CD14-positive monocyte (primary cell): ENCODE results near the gene FKBP5. TPM values are rescaled to one million over a fixed set of nuclear protein-coding genes. Genes with fewer than 3 reads are reported as not detected.
A peak's percentile ranks its signal among the peaks of the same experiment; 100 is the strongest.

Source experiments
- DNase-seq, 3 donors: peaks; one replicate each; pipeline ENCODE4 v3.0.0-alpha.2; 2011 to 2022
- H2AFZ ChIP-seq: 2 replicates; pipeline ENCODE4 v1.6.0; 2012; ENCODE audit warnings: mild to moderate bottlenecking, low read depth, low read length, inconsistent platforms; ENCODE audit not compliant: insufficient read depth, poor library complexity, severe bottlenecking
- H3K27ac ChIP-seq, 2 donors: 1 replicate in 1 of 2; 2 replicates in 1 of 2; pipeline ENCODE4 v1.5.1; 2012 to 2013; ENCODE audit warnings: low read length in 2 of 2, control low read depth in 1 of 2, inconsistent platforms in 1 of 2, low read depth in 1 of 2, mild to moderate bottlenecking in 1 of 2
- H3K27me3 ChIP-seq, 2 donors: one replicate each; pipeline versions ENCODE4 v1.6.0 to v1.6.1; 2011 to 2013; ENCODE audit warnings: low read length in 2 of 2; ENCODE audit not compliant: control insufficient read depth in 2 of 2, insufficient read depth in 2 of 2
- H3K36me3 ChIP-seq, 2 donors: replicated peaks in 1 of 2; 1 replicate in 1 of 2; 2 replicates in 1 of 2; pipeline versions ENCODE4 v1.5.1 to v1.6.1; 2012 to 2013; ENCODE audit warnings: low read length in 2 of 2, control low read depth in 1 of 2, inconsistent platforms in 1 of 2, mild to moderate bottlenecking in 1 of 2; ENCODE audit not compliant: insufficient read depth in 2 of 2, control insufficient read depth in 1 of 2
- H3K4me1 ChIP-seq, 2 donors: 1 replicate in 1 of 2; 2 replicates in 1 of 2; pipeline versions ENCODE4 v1.5.1 to v1.6.1; 2012 to 2013; ENCODE audit warnings: low read length in 2 of 2, control low read depth in 1 of 2, inconsistent platforms in 1 of 2, mild to moderate bottlenecking in 1 of 2, moderate library complexity in 1 of 2; ENCODE audit not compliant: insufficient read depth in 2 of 2, control insufficient read depth in 1 of 2
- H3K4me2 ChIP-seq: replicated peaks from 2 replicates; pipeline ENCODE3; 2012; ENCODE audit warnings: low read length, moderate library complexity, mild to moderate bottlenecking; ENCODE audit not compliant: poor library complexity, severe bottlenecking; ENCODE audit errors: extremely low read depth
- H3K4me3 ChIP-seq, 3 experiments: fragments of 200-600 bp in 1 of 3; sonication (generic) in 1 of 3; replicated peaks in 1 of 3; 1 replicate in 2 of 3; 2 replicates in 1 of 3; pipeline ENCODE4 v1.5.1; 2011 to 2013; ENCODE audit warnings: low read length in 3 of 3, mild to moderate bottlenecking in 3 of 3, control low read depth in 2 of 3, low read depth in 2 of 3, inconsistent platforms in 1 of 3, moderate library complexity in 1 of 3
- H3K79me2 ChIP-seq: 2 replicates; pipeline ENCODE4 v1.6.0; 2012; ENCODE audit warnings: mild to moderate bottlenecking, control low read depth, inconsistent platforms, low read length, moderate library complexity; ENCODE audit not compliant: insufficient read depth
- H3K9ac ChIP-seq: 2 replicates; pipeline ENCODE4 v1.6.0; 2017; ENCODE audit warnings: low read length, mild to moderate bottlenecking; ENCODE audit not compliant: insufficient read depth, poor library complexity, severe bottlenecking
- H3K9me3 ChIP-seq, 2 donors: replicated peaks in 1 of 2; 1 replicate in 1 of 2; 2 replicates in 1 of 2; pipeline versions ENCODE4 v1.5.1 to v1.6.1; 2012 to 2013; ENCODE audit warnings: low read length in 2 of 2, control low read depth in 1 of 2; ENCODE audit not compliant: control insufficient read depth in 1 of 2, insufficient read depth in 1 of 2
- H4K20me1 ChIP-seq: 2 replicates; pipeline ENCODE4 v1.6.0; 2012; ENCODE audit warnings: mild to moderate bottlenecking, low read length, control low read depth, moderate library complexity; ENCODE audit not compliant: insufficient read depth
- H3K27ac Mint-ChIP-seq, 7 donors: one replicate each; pipeline ENCODE4 v1.8.0; 2020; ENCODE audit warnings: mild to moderate bottlenecking in 7 of 7, mixed read lengths in 7 of 7, moderate library complexity in 6 of 7, inconsistent platforms in 2 of 7
- H3K27me3 Mint-ChIP-seq, 3 donors: one replicate each; pipeline ENCODE4 v1.8.0; 2021 to 2022; ENCODE audit warnings: low read depth in 3 of 3, mild to moderate bottlenecking in 3 of 3, mixed read lengths in 3 of 3, moderate library complexity in 3 of 3, inconsistent platforms in 1 of 3
- H3K36me3 Mint-ChIP-seq, 2 donors: one replicate each; pipeline ENCODE4 v1.8.0; 2020; ENCODE audit warnings: mixed read lengths in 2 of 2, inconsistent platforms in 1 of 2, mild to moderate bottlenecking in 1 of 2
- H3K4me1 Mint-ChIP-seq: one replicate; pipeline ENCODE4 v1.8.0; 2020; ENCODE audit warnings: mild to moderate bottlenecking, mixed read lengths
- H3K4me3 Mint-ChIP-seq, 2 donors: one replicate each; pipeline ENCODE4 v1.8.0; 2020; ENCODE audit warnings: mild to moderate bottlenecking in 2 of 2, mixed read lengths in 2 of 2, moderate library complexity in 1 of 2
- H3K9me3 Mint-ChIP-seq, 7 donors: one replicate each; pipeline ENCODE4 v1.8.0; 2020 to 2022; ENCODE audit warnings: mixed read lengths in 7 of 7, mild to moderate bottlenecking in 6 of 7, moderate library complexity in 6 of 7, inconsistent platforms in 2 of 7
- CTCF ChIP-seq: fragments of 200-600 bp; IDR thresholded peaks from one replicate; pipeline ENCODE4 v1.8.0; 2022; ENCODE audit warnings: antibody characterized with exemption, mild to moderate bottlenecking
- WGBS: methylation state at CpG from one replicate; pipeline ENCODE4 v1.1.5; 2013; ENCODE audit warnings: missing lambda C conversion rate; ENCODE audit not compliant: insufficient coverage; 5-methylcytosine and 5-hydroxymethylcytosine counted together
- intact Hi-C, 2 donors: fragments of 100-400 bp; cut with micrococcal nuclease; formaldehyde crosslinking; loops; one replicate each; pipeline versions ENCODE4 v1.15.0 to v1.15.1; 2023
- polyA plus RNA-seq, 3 donors: library from polyadenylated mRNA; depleted of rRNA in 1 of 3; unstranded in 2 of 3; stranded (reverse) in 1 of 3; fragments of 300-500 nt in 2 of 3; fragments of >200 nt in 1 of 3; fragmentation: Illumina TruSeq in 2 of 3; gene quantifications; 1 replicate in 2 of 3; 2 replicates in 1 of 3; pipeline ENCODE4 v1.2.3, GENCODE V29; 2012 to 2021

The FKBP5 gene
- polyA plus RNA-seq, 3 donors: 20.2 to 58.5 (median 56.9) TPM

DNA sequence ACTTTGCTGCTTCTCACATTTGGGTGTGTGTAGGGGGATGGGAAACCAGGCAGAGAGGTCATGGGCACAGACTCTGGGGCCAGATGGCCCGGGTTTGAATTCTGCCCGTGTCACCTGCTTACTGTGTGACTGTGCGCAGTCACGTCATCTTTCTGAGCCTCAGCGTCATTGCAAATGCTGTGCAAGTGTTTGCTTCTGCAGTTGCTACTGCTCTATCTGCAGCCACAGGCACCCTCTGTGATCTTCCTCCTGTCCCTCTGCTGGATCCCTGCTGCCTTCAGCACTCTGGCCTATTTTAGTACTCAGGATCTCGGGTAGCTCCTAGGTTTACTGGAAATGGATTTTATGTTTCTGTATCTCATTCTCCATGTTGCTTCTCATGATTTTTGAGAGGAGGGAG is 135.4 kb downstream of the FKBP5 start:
- no peak for TF ChIP-seq CTCF
- peaks cover 6 to 24% (median 18%) of the 10 kb centered on the region in 7 donors for H3K9me3 Mint-ChIP-seq

DNA sequence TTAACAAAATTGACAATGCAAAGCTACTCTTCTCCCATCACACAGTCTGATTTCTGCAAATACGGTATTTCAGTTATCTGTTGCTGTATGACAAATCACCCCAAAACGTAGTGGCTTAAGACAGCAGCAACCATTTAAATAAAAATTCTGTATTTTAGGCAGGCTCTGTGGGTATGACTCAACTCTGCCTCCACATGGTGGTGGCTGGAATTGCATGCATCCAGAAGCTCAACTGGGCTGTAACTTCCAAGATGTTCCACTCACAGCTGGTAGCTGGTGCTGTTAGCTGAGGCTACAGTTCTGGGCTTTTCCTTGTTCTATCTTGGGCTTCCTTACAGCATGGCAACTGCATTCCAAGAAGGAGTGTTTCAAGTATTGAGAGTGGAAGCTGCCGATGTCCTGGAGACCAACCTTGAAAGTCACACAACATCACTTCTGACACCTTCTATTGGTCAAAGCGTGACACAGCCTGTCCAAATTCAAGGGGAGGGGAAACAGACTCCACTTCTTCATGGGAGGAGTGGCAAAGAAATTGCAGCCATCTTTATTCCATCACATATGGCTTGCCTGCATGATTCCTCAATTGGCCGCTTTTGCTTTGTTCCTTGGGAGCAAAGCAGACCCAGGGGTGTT is 136.3 kb downstream of the FKBP5 start:
- intact Hi-C loops: no loop called here

More for the DNA sequence above, 135.4 kb downstream of the FKBP5 start:
- Histone ChIP-seq H3K9ac (no peak overlapping the region), H3K4me2 (no peak overlapping the region), H3K27ac (no peak overlapping the region), H2AFZ (no peak overlapping the region), H3K36me3 (no peaks in the 10 kb centered on the region), H3K4me1 (peaks cover 0 to 4% of the 10 kb centered on the region in 2 donors), H3K4me3 (no peak overlapping the region), H3K79me2 (no peaks in the 10 kb centered on the region), H4K20me1 (no peaks in the 10 kb centered on the region), H3K9me3 (peaks cover 0 to 15% of the 10 kb centered on the region in 2 donors), H3K27me3 (no peaks in the 10 kb centered on the region)
- no peak for DNase-seq
- WGBS: 94% methylated on average over 4 of the region's 6 CpGs
- H3K27ac Mint-ChIP-seq: peak overlapping the region in 1 of 7 donors; percentile 10
- H3K4me3 Mint-ChIP-seq: no peak overlapping the region
- peaks cover 1 to 9% (median 2%) of the 10 kb centered on the region in 3 donors for H3K27me3 Mint-ChIP-seq
- H3K4me1 Mint-ChIP-seq: peaks cover 5% of the 10 kb centered on the region
- intact Hi-C loops: no loop called here
- H3K36me3 Mint-ChIP-seq: no peaks in the 10 kb centered on the region

More for the DNA sequence above, 136.3 kb downstream of the FKBP5 start:
- H3K9ac ChIP-seq: no peak overlapping the region
- Mint-ChIP-seq H3K36me3 (no peaks in the 10 kb centered on the region), H3K27me3 (peaks cover 1 to 12% (median 5%) of the 10 kb centered on the region in 3 donors), H3K27ac (no peak overlapping the region), H3K4me1 (peaks cover 6% of the 10 kb centered on the region), H3K9me3 (peaks cover 6 to 24% (median 18%) of the 10 kb centered on the region in 7 donors), H3K4me3 (no peak overlapping the region)
- H3K4me3 ChIP-seq: no peak overlapping the region
- peak; percentile 20 to 45 (median 42) for DNase-seq
- H3K4me2 ChIP-seq: no peak overlapping the region
- no peaks in the 10 kb centered on the region for H3K27me3 ChIP-seq
- no peak overlapping the region for H2AFZ ChIP-seq
- TF ChIP-seq CTCF: peak; percentile 91
- H3K9me3 ChIP-seq: peaks cover 0 to 15% of the 10 kb centered on the region in 2 donors
- peaks cover 0 to 4% of the 10 kb centered on the region in 2 donors for H3K4me1 ChIP-seq
- 0% methylated on average over 1 of the region's 5 CpGs for WGBS
- no peaks in the 10 kb centered on the region for H3K79me2 ChIP-seq
- H4K20me1 ChIP-seq: no peaks in the 10 kb centered on the region
- no peaks in the 10 kb centered on the region for H3K36me3 ChIP-seq
- no peak overlapping the region for H3K27ac ChIP-seq
